GM12878 (cell line): ENCODE results near the gene TRPT1. TPM values are rescaled to one million over a fixed set of nuclear protein-coding genes. Genes with fewer than 3 reads are reported as not detected.

Experiments
- BMI1 ChIP-seq: fragments of 450-650 bp; IDR thresholded peaks from 2 replicates; pipeline ENCODE4 v1.6.1; 2016; ENCODE audit warnings: mild to moderate bottlenecking, moderate library complexity, borderline replicate concordance
- BRCA1 ChIP-seq: IDR thresholded peaks from 2 replicates; pipeline ENCODE4 v1.6.1; 2011; ENCODE audit warnings: low read depth, low read length, improper control_type of control experiment
- CEBPZ ChIP-seq: fragments of 150-350 bp; IDR thresholded peaks from 2 replicates; pipeline ENCODE4 v1.6.1; 2016; ENCODE audit warnings: low read depth, low read length
- DPF2 ChIP-seq: fragments of 450-650 bp; IDR thresholded peaks from 2 replicates; pipeline ENCODE4 v1.6.1; 2017; ENCODE audit warnings: mild to moderate bottlenecking
- HDAC2 ChIP-seq: fragments of 200-600 bp; sonication (generic); IDR thresholded peaks from 2 replicates; pipeline ENCODE4 v1.6.1; 2017
- IRF5 ChIP-seq: fragments of 450-650 bp; IDR thresholded peaks from 2 replicates; pipeline ENCODE4 v1.6.1; 2017; ENCODE audit warnings: borderline replicate concordance
- PAX8 ChIP-seq: fragments of 450-650 bp; IDR thresholded peaks from 2 replicates; pipeline ENCODE4 v1.6.1; 2017; ENCODE audit warnings: mild to moderate bottlenecking, moderate library complexity
- PML ChIP-seq: IDR thresholded peaks from 2 replicates; pipeline ENCODE4 v1.6.1; 2012; ENCODE audit warnings: low read length, inconsistent platforms
- POLR2AphosphoS2 ChIP-seq: IDR thresholded peaks from 2 replicates; pipeline ENCODE4 v1.6.1; 2011; ENCODE audit warnings: low read depth, mild to moderate bottlenecking, low read length, improper control_type of control experiment, moderate library complexity
- SIN3A ChIP-seq: IDR thresholded peaks from 2 replicates; pipeline ENCODE4 v1.6.1; 2012; ENCODE audit warnings: low read depth, low read length, improper control_type of control experiment
- SMARCA5 ChIP-seq: fragments of 450-650 bp; IDR thresholded peaks from 2 replicates; pipeline ENCODE4 v1.6.1; 2017; ENCODE audit warnings: mild to moderate bottlenecking
- STAT1 ChIP-seq: fragments of 450-650 bp; conservative IDR thresholded peaks from 2 replicates; pipeline ENCODE4 v1.6.1; 2014; ENCODE audit warnings: antibody characterized with exemption, mild to moderate bottlenecking
- TCF3 ChIP-seq: IDR thresholded peaks from 2 replicates; pipeline ENCODE4 v1.6.1; 2012; ENCODE audit warnings: low read depth, mild to moderate bottlenecking, low read length, borderline replicate concordance; ENCODE audit not compliant: insufficient read depth
- ZSCAN29 ChIP-seq: fragments of 450-650 bp; IDR thresholded peaks from 2 replicates; pipeline ENCODE4 v1.6.1; 2017; ENCODE audit warnings: mild to moderate bottlenecking, moderate library complexity
- polyA plus RNA-seq, 11 experiments: library from polyadenylated mRNA; depleted of rRNA in 4 of 11; unstranded in 6 of 11; stranded (reverse) in 5 of 11; fragments of >200 nt; fragmentation: Nextera tagmentation in 4 of 11; fragmentation: Illumina TruSeq in 1 of 11; extraction: Ambion mirVana in 4 of 11; extraction: Trizol in 1 of 11; gene quantifications; 1 replicate in 1 of 11; 2 replicates in 10 of 11; pipeline versions ENCODE4 v1.2.1 to v1.2.3, GENCODE V29; 2011 to 2016; ENCODE audit warnings: inconsistent platforms in 2 of 11, missing spikeins in 2 of 11, low read depth in 1 of 11
- total RNA-seq, 4 experiments: library from RNA; depleted of rRNA in 3 of 4; stranded (reverse); fragments of >200 nt in 3 of 4; fragmentation: Illumina TruSeq in 1 of 4; extraction: Trizol in 1 of 4; gene quantifications; 2 replicates each; pipeline versions ENCODE4 v1.2.1 to v1.2.3, GENCODE V29; 2013 to 2021
- TF ChIP-seq, protein P1 (sequence below): fragments of 450-650 bp; IDR thresholded peaks from 2 replicates; pipeline ENCODE4 v1.6.1; 2016; ENCODE audit warnings: mild to moderate bottlenecking, moderate library complexity, borderline replicate concordance
- TF ChIP-seq, protein P2 (sequence below): fragments of 450-650 bp; IDR thresholded peaks from 2 replicates; pipeline ENCODE4 v1.6.1; 2017; ENCODE audit warnings: mild to moderate bottlenecking, low read depth, inconsistent platforms; ENCODE audit not compliant: poor library complexity, severe bottlenecking
- TF ChIP-seq, protein P3 (sequence below): fragments of 450-650 bp; formaldehyde crosslinking; IDR thresholded peaks from 2 replicates; pipeline ENCODE4 v1.4.0; 2022; ENCODE audit warnings: mild to moderate bottlenecking, moderate library complexity

TRPT1 gene
- total and polyA plus RNA-seq, 10 of the 15 experiments (the other 5 are each of a cell fraction or from before 2014, with no cell fraction given): 7.1 to 63.0 (median 31.4) TPM

DNA sequence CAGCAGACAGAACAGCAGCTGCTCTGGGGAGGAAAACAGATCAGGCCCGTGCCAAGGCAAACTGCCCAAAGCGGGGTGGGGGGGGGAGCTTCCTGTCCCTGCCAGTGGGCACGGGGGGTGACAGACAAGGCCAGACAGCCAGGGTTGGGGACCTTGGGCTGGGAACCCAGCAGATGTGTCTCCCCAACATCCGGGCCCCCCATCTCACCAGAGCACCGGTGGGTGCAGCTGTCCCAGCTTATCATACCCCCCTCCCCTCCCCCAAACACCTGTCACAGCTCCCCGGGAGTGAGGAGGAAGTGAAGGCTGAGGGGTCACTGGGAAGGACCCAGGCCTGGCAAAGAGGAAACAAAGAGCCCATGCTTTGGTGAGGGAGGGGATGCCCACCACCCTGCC is 19.4 kb upstream of the TRPT1 start (continued):
- TF ChIP-seq, protein P1, sequence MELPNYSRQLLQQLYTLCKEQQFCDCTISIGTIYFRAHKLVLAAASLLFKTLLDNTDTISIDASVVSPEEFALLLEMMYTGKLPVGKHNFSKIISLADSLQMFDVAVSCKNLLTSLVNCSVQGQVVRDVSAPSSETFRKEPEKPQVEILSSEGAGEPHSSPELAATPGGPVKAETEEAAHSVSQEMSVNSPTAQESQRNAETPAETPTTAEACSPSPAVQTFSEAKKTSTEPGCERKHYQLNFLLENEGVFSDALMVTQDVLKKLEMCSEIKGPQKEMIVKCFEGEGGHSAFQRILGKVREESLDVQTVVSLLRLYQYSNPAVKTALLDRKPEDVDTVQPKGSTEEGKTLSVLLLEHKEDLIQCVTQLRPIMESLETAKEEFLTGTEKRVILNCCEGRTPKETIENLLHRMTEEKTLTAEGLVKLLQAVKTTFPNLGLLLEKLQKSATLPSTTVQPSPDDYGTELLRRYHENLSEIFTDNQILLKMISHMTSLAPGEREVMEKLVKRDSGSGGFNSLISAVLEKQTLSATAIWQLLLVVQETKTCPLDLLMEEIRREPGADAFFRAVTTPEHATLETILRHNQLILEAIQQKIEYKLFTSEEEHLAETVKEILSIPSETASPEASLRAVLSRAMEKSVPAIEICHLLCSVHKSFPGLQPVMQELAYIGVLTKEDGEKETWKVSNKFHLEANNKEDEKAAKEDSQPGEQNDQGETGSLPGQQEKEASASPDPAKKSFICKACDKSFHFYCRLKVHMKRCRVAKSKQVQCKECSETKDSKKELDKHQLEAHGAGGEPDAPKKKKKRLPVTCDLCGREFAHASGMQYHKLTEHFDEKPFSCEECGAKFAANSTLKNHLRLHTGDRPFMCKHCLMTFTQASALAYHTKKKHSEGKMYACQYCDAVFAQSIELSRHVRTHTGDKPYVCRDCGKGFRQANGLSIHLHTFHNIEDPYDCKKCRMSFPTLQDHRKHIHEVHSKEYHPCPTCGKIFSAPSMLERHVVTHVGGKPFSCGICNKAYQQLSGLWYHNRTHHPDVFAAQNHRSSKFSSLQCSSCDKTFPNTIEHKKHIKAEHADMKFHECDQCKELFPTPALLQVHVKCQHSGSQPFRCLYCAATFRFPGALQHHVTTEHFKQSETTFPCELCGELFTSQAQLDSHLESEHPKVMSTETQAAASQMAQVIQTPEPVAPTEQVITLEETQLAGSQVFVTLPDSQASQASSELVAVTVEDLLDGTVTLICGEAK: no peak
- TF ChIP-seq POLR2AphosphoS2 (no peak), HDAC2 (no peak), PML (no peak), SMARCA5 (no peak), IRF5 (no peak), CEBPZ (no peak), BMI1 (no peak), PAX8 (no peak), SIN3A (no peak), STAT1 (no peak), BRCA1 (no peak), TCF3 (peak; percentile 63; the same call in 1 of the 2 replicates), DPF2 (0 out of 2 replicates have a peak, but pooled peaks have one; percentile 10), ZSCAN29 (no peak)
- TF ChIP-seq, protein P2, sequence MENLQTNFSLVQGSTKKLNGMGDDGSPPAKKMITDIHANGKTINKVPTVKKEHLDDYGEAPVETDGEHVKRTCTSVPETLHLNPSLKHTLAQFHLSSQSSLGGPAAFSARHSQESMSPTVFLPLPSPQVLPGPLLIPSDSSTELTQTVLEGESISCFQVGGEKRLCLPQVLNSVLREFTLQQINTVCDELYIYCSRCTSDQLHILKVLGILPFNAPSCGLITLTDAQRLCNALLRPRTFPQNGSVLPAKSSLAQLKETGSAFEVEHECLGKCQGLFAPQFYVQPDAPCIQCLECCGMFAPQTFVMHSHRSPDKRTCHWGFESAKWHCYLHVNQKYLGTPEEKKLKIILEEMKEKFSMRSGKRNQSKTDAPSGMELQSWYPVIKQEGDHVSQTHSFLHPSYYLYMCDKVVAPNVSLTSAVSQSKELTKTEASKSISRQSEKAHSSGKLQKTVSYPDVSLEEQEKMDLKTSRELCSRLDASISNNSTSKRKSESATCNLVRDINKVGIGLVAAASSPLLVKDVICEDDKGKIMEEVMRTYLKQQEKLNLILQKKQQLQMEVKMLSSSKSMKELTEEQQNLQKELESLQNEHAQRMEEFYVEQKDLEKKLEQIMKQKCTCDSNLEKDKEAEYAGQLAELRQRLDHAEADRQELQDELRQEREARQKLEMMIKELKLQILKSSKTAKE: no peak
- TF ChIP-seq, protein P3, sequence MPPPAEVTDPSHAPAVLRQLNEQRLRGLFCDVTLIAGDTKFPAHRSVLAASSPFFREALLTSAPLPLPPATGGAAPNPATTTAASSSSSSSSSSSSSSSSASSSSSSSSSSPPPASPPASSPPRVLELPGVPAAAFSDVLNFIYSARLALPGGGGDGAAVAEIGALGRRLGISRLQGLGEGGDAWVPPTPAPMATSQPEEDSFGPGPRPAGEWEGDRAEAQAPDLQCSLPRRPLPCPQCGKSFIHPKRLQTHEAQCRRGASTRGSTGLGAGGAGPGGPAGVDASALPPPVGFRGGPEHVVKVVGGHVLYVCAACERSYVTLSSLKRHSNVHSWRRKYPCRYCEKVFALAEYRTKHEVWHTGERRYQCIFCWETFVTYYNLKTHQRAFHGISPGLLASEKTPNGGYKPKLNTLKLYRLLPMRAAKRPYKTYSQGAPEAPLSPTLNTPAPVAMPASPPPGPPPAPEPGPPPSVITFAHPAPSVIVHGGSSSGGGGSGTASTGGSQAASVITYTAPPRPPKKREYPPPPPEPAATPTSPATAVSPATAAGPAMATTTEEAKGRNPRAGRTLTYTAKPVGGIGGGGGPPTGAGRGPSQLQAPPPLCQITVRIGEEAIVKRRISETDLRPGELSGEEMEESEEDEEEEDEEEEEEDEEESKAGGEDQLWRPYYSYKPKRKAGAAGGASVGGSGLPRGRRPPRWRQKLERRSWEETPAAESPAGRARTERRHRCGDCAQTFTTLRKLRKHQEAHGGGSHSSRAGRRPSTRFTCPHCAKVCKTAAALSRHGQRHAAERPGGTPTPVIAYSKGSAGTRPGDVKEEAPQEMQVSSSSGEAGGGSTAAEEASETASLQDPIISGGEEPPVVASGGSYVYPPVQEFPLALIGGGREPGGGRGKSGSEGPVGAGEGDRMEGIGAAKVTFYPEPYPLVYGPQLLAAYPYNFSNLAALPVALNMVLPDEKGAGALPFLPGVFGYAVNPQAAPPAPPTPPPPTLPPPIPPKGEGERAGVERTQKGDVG (CRISPR knock-in tag): no peak
